ENCODE data around the gene TMBIM4.
"Not testable (repeated sequence)": the region's sequence is repeated elsewhere in the genome, so short reads cannot be mapped to it uniquely, and the experiment has no call there.

Gene TMBIM4

GRCh38 chr12:66169221-66170170, at the start of gene TMBIM4:
Gene TMBIM4, minus strand, starts transcription at chr12:66169996. Its CDS starts 45 bp downstream, at chr12:66169951.
- peak; percentile 73 for DNase-seq (ENCODE audit: low read depth)

- DNase-seq (ENCODE audit: low read depth) = no peak
Measured at GRCh38 chr12:66217342-66217917, 47.6 kb upstream of the TMBIM4 start.

DNA sequence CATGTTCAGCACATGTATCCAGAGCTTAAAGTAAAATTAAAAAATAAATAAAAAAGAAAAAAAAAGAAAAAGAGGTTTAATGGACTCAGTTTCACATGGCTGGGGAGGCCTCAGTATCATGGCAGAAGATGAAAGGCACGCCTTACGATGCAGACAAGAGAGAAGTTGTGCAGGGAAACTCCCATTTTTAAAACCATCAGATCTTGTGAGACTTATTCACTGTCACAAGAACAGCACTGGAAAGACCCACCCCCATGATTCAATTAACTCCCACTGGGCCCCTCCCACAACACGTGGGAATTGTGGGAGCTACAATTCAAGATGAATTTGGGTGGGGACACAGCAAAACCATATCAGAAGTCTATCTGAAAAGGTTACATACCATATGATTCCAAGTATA, 43.2 kb upstream of the TMBIM4 start:
- not testable (repeated sequence) for DNase-seq (ENCODE audit: low read depth)

- not testable (repeated sequence) for DNase-seq (ENCODE audit: low read depth)
Measured at GRCh38 chr12:66211573-66211972, 41.8 kb upstream of the TMBIM4 start.

GRCh38 chr12:66210840-66211239, 41.0 kb upstream of the TMBIM4 start:
- DNase-seq (ENCODE audit: low read depth) = no peak

DNA sequence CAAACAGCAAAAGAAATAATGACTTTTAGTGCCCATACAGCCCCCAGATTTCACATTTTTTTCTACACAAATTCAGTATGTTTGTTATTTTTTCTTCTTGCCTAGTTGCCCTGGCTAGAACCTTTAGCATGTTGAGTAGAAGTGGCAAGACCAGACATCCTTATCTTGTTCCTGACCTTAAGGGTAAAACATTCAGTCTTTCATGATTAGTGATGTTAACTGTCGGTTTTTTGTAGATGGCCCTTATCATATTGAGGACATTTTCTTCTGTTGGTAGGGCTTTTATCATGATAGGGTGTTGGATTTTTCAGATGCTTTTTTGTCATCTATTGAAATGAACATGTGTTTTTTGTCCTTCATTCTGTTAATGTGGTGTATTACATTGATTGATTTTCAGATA, 36.3 kb upstream of the TMBIM4 start:
- DNase-seq (ENCODE audit: low read depth) = no peak

- peak; percentile 9 for DNase-seq (ENCODE audit: low read depth)
Measured at GRCh38 chr12:66203820-66204219, 34.0 kb upstream of the TMBIM4 start.

DNA sequence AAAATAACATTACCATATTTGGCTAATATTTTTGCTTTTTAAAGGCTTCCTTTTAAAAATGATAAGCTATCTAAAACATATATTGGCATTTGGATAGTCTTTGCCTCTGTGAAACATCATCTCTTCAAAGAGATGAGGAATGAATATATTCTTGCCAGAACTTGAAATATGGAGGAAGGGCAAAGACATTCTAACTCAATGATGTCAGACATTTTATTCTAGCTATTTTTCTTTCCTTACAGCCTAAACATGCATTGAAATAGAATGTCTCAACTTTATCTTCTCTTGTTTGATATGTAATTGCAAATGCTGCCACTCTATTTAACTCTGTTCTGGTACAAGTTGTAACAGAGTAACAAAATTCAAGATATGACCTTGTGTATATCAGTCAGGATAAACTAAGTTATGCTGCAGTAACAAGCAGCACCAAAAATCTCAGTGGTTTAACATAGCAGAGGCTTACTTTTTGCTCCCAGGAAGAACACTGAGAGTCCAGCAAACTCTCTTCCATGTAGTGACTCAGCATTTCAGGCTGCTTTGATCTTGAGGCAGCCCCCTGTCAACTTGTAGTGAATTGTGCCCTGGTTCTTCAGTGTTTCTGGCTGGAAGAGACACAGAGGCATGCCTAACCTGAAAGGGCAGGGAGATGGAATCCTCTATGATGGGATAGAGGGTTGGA, 30.2 kb upstream of the TMBIM4 start:
- DNase-seq (ENCODE audit: low read depth) = no peak

- DNase-seq (ENCODE audit: low read depth) = no peak
Measured at GRCh38 chr12:66199141-66199540, 29.3 kb upstream of the TMBIM4 start.

- no peak for DNase-seq (ENCODE audit: low read depth)
Measured at GRCh38 chr12:66197495-66197921, 27.7 kb upstream of the TMBIM4 start.

DNA sequence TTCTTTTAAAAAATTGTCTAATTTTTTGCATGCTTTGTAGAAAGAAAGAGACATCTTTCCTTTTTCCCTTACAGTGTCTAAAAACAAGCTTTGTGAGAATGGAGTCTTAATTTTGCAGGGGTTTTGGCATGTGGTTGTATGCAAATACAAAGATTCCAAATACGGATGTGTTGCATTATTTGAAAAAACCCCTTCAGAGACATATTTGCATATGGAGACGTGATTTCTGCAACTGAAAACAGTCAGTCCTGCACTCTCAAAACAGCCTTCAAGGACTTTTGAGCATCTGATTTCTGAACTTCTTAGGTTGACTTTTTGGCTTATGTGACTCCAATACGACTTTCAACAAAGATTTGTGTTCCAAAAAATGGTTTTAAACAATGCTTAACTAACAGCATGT, 27.0 kb upstream of the TMBIM4 start:
- no peak for DNase-seq (ENCODE audit: low read depth)

- DNase-seq (ENCODE audit: low read depth) = no peak
Measured at GRCh38 chr12:66195242-66195641, 25.4 kb upstream of the TMBIM4 start.

GRCh38 chr12:66194122-66194521, 24.3 kb upstream of the TMBIM4 start:
- no peak for DNase-seq (ENCODE audit: low read depth)

- DNase-seq (ENCODE audit: low read depth) = no peak
Measured at GRCh38 chr12:66191547-66192126, 21.8 kb upstream of the TMBIM4 start.

GRCh38 chr12:66190519-66191370, 20.9 kb upstream of the TMBIM4 start:
- no peak for DNase-seq (ENCODE audit: low read depth)

GRCh38 chr12:66189889-66190288, 20.1 kb upstream of the TMBIM4 start:
- no peak for DNase-seq (ENCODE audit: low read depth)

DNA sequence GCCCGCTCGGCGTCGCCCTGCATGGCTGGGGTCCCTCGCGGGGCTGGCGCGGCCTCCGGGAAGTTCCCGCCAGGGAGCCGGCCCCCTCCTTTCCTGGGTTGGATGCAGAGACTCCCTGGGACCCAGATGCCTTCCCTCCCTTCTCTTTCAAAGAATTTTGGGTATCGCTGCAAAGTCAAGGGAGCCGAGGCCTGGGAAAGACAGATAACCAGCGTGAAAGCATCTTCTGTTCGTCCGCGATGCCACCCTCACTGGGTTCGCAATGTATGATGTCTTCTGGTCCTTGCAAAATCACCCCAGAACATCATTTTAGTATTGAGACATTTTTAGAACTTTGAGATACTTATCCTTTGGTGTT, 19.7 kb upstream of the TMBIM4 start:
- no peak for DNase-seq (ENCODE audit: low read depth)

DNA sequence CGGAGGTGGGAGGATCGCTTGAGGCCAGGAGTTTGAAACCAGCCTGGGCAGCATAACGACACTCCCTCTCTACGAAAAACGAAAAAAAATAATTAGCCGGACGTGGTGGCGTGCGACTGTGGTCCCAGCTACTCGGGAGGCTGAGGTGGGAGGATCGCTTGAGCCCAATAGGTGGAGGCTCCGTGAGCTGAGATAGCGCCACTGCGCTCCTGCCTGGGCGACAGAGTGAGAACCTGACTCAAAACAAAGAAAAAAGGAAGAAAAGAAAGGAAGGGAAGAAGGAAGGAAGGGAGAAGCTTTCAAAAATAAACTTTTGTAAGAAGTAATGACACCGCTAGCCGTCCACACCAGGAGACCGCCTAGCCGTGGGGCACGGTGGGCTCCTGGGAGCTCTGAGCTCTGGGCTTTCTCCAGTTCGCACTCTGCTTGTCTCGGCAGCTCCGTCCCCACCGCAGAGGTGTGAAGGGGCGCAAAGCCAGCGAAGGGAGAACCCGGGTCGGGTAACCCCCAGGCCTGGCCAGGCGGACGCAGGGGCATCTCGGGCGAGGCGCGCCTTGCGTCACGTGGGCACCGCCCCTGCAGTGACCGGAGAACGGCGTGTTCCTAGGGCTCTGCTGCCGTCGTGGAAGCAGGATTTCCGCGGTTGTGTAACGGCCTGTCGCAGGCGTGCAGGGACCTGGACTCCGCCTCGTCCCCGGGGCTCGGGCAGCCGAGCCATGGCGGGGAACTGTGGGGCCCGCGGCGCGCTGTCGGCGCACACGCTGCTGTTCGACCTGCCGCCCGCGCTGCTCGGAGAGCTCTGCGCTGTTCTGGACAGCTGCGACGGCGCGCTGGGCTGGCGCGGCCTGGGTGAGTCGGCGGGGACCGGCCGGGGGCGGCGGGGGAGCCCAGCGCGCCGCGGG, 19.0 kb upstream of the TMBIM4 start, which contains the start of gene IRAK3:
TSS of gene IRAK3 (plus strand) at position 631 of the 902 bp plus-strand sequence. CDS start at position 717, 86 bp downstream.
- DNase-seq (ENCODE audit: low read depth) = no peak

GRCh38 chr12:66187821-66188220, 18.0 kb upstream of the TMBIM4 start:
- DNase-seq (ENCODE audit: low read depth) = no peak

GRCh38 chr12:66187036-66187435, 17.2 kb upstream of the TMBIM4 start:
- DNase-seq (ENCODE audit: low read depth) = no peak

All from stimulated activated CD4-positive, alpha-beta T cell treated with anti-CD3 and anti-CD28 coated beads, Interleukin-2, amount 100 ng/mL, for 4 hours (primary cell).